Measurements from ENCODE around the gene DACT1. TPM values are rescaled to one million over a fixed set of nuclear protein-coding genes. Genes with fewer than 3 reads are reported as not detected.

DACT1 gene
- total and polyA plus RNA-seq, 7 donors = 1.8 to 21.2 (median 5.9) TPM

GRCh38 chr14:58628406-58628805 lies 9.4 kb upstream of the DACT1 start:
- Histone ChIP-seq H3K27ac (no peak overlapping the region), H3K27me3 (no peaks in the 10 kb centered on the region), H3K9me3 (no peaks in the 10 kb centered on the region), H3K36me3 (no peaks in the 10 kb centered on the region), H3K4me3 (no peak overlapping the region), H3K4me1 (no peaks in the 10 kb centered on the region)
- TF ChIP-seq CTCF (IDR thresholded peaks at IDR 0.05) (no peak), POLR2AphosphoS5 (IDR thresholded peaks at IDR 0.05) (no peak), EP300 (IDR thresholded peaks at IDR 0.05) (no peak), POLR2A (IDR thresholded peaks at IDR 0.05) (no peak)
- WGBS, 2 donors = 84 to 87% methylated on average over 6 of the region's 6 CpGs
- no peak for DNase-seq
- intact Hi-C loops (cut with DNase I) = no loop called here

GRCh38 chr14:58629281-58629680 lies 8.5 kb upstream of the DACT1 start:
- Histone ChIP-seq H3K4me3 (no peak overlapping the region), H3K27ac (no peak overlapping the region), H3K27me3 (no peaks in the 10 kb centered on the region), H3K9me3 (no peaks in the 10 kb centered on the region), H3K36me3 (no peaks in the 10 kb centered on the region), H3K4me1 (no peaks in the 10 kb centered on the region)
- intact Hi-C loops (cut with DNase I) = no loop called here
- DNase-seq = no peak
- WGBS, 2 donors = 58 to 88% methylated on average over 1 of the region's 1 CpG
- TF ChIP-seq EP300 (IDR thresholded peaks at IDR 0.05) = no peak
- no peak for TF ChIP-seq POLR2A (IDR thresholded peaks at IDR 0.05)
- TF ChIP-seq POLR2AphosphoS5 (IDR thresholded peaks at IDR 0.05) = no peak
- no peak for TF ChIP-seq CTCF (IDR thresholded peaks at IDR 0.05)

GRCh38 chr14:58631732-58632131 lies 6.0 kb upstream of the DACT1 start:
- no peaks in the 10 kb centered on the region for H3K27me3 ChIP-seq
- 73 to 80% methylated on average over 18 of the region's 18 CpGs for WGBS, 2 donors
- no peaks in the 10 kb centered on the region for H3K36me3 ChIP-seq
- intact Hi-C loops (cut with DNase I) = loop anchor here (10.0 kb wide), 2 partner anchors 393 to 853 kb away; partner anchors contain the start of genes JKAMP and L3HYPDH
- no peak overlapping the region for H3K27ac ChIP-seq
- H3K4me3 ChIP-seq = no peak overlapping the region
- peaks cover 0 to 19% (median 0%) of the 10 kb centered on the region in 4 donors for H3K4me1 ChIP-seq
- H3K9me3 ChIP-seq = no peaks in the 10 kb centered on the region
- DNase-seq = no peak
- TF ChIP-seq POLR2A (IDR thresholded peaks at IDR 0.05) = no peak
- no peak for TF ChIP-seq EP300 (IDR thresholded peaks at IDR 0.05)
- TF ChIP-seq POLR2AphosphoS5 (IDR thresholded peaks at IDR 0.05) = no peak
- TF ChIP-seq CTCF (IDR thresholded peaks at IDR 0.05) = no peak

GRCh38 chr14:58633831-58634230 lies 3.9 kb upstream of the DACT1 start:
- H3K27ac ChIP-seq = no peak overlapping the region
- no peak for TF ChIP-seq CTCF (IDR thresholded peaks at IDR 0.05)
- TF ChIP-seq POLR2A (IDR thresholded peaks at IDR 0.05) = no peak
- no peak for TF ChIP-seq POLR2AphosphoS5 (IDR thresholded peaks at IDR 0.05)
- TF ChIP-seq EP300 (IDR thresholded peaks at IDR 0.05) = no peak
- H3K27me3 ChIP-seq = no peaks in the 10 kb centered on the region
- intact Hi-C loops (cut with DNase I) = loop anchor here (10.0 kb wide), 2 partner anchors 391 to 851 kb away; partner anchors contain the start of genes JKAMP and L3HYPDH
- H3K4me1 ChIP-seq = peaks cover 0 to 28% (median 3%) of the 10 kb centered on the region in 4 donors
- H3K9me3 ChIP-seq = no peaks in the 10 kb centered on the region
- WGBS, 2 donors = 86 to 92% methylated on average over 3 of the region's 3 CpGs
- H3K4me3 ChIP-seq = no peak overlapping the region
- H3K36me3 ChIP-seq = no peaks in the 10 kb centered on the region
- no peak for DNase-seq
